ENCODE measurements around the gene ADARB1.

ADARB1 gene

DNA sequence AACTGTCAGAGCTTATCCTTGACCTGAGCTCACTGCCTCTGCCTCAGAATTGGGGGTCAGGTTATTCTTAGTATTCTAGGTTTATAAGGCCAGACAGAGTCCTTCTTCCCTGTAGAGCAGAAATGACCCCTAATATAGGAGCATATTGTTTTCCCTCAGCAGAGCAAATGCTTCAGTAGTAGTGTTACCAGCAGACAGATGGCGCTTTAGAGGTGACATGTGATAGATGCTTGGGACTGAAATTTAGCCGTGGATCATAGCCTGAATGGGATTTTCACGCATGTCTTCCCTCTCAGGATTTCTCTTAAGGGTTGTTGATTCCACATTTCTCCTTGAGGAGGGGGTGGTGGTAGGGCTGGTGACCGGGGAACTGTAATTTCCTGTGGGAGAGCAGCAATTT is 24.5 kb downstream of the ADARB1 start:
- no peak for DNase-seq

DNA sequence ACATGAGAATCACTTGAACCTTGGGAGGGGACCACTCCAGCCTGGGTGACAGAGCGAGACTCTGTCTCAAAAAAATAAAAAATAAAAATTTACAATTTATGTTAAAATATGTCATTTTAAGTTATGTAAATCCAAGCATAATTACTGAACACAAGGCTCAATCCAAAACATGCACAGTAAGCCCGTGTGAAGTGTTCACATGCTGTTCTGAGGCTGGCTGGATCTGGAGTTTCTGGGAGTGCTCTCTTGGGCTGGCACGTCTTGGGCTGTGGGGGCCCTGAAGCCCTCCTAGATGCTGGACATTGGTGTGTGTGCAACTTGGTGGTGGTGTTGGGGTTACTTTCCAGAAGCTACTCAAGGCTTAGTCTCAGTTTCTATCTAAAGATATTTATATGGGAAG is 25.2 kb downstream of the ADARB1 start:
- no peak for DNase-seq

DNA sequence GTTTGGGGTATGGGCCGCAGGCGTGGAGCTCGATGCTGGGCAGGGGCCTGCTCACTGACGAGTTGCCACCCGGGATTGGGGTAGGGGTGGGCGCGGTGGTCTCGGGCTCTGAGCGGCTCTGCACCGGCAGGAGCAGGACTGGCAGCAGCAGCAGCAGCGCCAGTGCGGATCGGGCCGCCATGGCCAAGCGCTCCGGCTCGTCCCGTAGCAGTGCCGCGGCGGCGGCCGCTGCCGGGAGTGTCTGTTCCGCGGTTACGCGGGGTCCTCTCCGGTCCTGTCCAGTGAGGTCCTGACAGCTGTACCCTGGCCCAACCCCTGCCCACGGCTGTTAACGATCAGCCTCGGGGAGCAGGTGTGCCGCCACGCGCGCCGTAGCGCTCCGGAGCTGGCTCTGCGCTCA is 26.5 kb downstream of the ADARB1 start:
- DNase-seq, result no peak

DNA sequence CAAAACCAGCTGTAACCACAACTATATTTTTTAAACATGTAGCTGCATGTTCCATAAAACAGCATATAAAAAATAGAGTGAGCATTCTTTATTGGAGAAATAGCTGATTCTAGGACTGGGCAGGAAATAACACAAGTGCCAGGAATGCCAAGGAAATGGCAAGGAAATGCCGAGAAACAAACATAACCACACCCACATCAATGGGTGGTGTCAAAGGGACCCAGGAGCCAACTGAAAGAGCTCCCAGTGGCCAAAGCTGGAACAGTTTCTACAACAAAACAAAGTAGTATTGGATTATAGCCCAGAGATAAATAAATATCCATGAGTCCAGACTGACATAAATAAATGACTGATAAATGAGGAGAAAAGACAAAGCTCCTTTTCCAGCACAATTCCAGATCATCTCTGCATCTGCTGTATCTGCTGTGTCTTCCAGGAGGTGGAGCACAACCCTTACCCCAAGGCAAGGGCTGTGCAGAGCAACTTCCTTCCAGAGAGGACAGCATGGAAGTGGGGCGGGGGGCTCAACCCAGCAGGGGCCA is 28.1 kb downstream of the ADARB1 start:
- peak; percentile 64 for DNase-seq

DNA sequence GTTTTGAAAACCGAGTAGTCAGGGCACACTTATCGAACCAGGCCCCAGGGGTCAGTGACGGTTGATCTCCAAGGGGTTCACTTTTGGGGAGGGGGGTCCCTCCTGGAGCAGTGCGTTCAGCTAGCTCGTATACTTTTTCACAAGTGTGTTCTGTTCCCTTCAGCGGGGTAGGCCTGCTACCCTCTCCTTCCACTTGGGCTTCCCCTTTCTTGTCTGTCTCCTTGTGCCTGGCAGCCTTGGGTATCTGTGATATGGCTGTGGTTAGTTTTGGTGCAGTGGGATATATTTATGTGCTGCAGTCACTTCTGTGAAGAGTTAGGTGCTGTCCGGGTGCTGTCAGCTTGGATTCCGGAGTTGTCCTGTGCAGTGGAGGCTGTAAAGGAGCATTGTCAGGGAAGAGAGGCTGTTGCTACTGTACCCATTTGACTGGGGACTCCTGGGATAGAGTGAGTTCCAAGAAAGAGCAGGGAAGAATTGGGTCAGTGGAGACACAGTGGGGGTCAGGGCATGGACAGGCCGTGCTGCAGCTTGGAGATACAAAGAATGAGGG is 29.7 kb downstream of the ADARB1 start:
- no peak for DNase-seq

DNA sequence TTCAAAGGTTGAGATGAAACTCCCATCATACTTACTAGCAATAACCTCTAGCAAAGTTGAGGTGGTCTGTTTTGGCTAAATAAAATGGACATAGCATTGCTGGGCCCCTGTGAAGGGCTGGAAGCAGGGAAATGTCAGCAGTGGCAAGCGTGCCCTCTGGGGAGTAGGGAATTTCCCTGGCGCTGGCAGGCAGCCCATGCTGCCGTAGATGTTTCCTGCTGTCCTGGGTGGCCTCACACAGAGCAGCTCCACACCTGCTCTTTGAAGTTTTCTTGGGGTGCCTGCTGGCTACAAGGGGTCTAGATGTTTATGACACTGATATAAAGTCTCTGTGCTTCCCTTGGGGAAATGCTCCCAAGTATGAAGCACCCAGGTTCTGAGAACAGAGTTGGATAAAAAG is 30.2 kb downstream of the ADARB1 start:
- DNase-seq, result no peak

DNA sequence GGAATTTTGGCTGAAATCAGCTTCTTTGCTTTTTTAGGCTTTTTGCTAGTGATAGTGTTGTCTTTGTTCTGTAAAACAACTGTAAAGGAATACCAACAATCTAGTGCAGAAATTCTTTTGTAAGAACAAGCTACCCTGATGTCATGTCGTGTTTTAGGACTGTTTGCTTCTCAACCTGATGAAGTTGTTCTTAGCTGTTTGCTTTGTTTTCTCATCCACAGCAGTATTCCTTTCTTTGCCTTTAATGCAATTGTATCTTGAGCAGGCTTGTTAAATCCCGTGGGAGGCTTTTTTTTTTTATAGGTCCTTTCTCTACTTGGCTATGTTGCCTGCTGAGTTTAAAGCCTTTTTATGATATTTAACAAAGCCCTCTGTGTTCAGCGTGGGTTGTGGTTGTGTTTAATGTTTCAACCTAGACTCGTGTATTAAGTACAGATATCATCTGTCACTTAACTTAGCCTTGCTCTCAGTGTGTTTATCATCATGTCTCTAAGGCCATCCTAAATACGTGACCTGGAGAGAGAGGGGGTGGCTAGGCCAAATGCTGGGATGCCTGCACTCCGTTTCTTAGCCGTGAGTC is 31.6 kb downstream of the ADARB1 start:
- no peak for DNase-seq

DNA sequence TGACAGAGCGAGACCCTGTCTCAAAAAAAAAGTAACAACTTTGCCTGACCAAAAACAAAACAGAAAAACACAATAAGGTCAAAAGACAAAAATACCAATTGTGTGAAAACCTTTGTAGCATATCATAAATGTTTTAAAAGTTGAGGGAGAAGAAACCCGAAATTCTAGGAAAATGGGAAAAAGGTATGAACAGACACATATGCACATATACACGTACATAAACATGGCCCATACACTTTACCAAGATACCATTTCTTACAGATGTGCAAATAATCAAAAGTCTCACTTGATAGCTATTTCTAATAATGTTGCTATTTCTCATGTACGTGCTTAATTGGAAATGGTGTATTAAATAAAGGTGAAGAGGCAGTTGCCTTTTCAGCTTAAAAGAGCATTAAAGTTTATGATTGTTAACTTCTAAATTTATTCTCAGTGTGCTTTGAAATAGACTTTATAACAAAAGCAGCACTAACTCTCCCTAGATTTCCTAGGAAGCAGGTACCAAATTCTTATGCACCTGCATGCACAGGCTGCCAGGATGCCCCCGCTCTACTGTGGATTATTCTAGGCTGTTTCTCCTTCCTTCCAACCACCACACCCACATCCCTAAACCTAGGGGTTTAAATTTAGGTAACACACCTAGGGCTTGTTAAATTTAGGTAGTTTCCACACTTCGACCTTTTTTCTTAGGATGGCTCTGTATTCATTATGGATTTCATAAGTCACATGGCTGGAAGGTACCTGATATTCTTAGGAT is 33.8 kb downstream of the ADARB1 start:
- no peak for DNase-seq

DNA sequence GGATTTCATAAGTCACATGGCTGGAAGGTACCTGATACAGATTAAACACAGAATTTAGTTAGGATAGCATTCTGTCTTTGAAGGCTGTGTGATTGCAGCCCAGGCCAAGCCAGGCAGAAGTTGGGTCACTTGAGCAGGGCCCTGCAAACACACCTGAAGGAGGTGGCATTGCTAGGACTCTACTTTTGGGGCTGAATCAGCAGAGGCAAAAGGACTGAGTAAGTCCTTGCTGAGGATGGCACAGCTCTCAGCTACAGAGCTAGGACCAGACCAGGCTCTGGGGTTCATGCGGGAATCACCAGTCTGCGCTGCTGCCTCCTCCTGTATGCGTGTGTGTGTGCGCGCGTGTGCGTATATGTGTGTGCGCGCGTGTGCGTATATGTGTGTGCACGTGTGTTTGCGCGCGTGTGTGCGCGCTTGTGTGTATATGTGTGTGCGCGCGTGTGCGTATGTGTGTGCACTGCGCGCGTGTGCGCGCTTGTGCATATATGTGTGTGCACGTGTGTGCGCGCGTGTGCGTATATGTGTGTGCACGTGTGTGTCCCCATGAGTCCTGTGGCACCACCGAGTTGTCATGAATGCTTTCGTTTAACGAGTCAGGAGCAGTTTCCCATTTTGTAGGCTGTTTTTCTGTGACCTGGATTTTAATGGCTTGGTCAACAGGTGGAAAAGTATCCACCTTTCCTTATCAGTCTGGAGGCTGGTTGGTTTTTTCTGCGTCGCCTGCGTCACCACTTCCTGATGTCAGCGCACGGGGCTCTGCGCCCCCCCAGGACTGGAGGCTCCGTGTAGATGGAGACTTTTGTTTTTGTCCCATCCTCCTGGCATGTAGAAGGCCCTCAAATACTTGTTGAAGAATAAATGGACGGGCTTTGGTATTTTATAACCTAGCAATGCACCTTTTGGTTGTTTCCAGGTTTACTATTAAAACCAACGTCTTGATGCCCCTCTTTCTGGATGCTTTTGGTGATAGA is 34.7 kb downstream of the ADARB1 start:
- DNase-seq, result no peak

DNA sequence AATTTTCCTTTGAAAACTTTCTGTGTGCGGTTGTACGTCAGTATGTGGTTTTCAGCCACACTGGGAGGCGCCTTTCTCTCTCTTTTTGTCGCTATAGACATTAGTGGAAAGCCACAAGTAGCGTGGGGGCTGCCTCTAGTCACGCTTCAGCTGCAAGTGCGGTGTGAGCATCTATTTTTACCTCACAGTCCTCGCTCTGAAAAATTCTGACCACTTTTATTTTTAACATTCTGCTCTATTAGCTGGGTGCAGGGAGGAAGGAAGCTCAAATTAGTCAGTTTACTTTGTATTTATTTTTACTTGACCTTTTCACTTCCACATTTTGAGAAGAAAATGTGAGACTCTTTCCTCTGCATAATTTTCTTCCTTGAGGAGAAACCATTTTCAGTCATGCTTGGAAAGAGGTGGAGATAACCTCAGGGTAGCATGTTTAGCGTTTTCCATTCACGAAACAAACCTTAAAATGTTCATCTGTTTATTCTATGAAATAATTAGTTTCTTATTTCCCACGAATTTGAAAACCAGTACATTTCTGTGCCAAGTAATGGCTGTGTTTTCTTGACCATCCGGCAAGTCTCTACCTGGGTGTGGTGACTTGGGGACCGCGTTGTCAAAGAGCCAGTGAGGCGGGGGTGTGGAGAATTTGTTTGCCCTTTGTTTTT is 35.6 kb downstream of the ADARB1 start:
- DNase-seq, result peak; percentile 62

DNA sequence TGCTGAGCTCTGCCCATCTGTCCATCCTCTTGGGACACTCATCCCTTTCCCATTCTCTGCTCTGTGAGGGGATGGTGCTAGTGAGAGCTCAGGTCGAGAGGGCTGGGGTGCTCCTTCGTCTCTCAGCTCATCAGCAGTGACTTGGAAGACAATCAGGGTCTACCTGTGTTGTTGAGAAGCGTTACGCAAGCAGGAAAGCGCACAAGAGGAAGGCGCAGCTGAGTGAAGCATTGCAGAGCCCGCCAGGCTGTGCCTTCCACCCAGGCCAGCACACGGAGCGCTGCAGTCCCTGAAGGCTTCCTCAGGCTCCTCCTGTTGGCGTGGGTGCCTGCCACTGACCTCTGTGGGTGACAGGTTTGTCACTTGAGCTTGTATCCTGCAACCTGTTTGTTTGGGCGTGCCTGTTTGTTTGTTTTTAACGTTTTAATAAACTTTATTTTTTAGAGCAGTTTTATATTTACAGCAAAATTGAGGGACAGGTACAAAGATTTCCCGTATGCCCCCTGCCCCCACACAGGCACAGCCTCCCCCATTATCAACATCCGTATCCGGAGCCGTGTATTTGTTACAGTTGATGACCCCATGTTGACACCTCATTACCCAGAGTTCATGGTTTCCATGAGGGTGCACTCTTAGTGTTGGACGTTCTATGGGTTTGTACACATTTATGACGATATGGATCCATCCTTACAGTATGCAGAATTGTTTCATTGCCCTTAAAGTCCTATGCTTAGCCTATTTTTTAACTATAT is 36.7 kb downstream of the ADARB1 start:
- DNase-seq, result no peak

DNA sequence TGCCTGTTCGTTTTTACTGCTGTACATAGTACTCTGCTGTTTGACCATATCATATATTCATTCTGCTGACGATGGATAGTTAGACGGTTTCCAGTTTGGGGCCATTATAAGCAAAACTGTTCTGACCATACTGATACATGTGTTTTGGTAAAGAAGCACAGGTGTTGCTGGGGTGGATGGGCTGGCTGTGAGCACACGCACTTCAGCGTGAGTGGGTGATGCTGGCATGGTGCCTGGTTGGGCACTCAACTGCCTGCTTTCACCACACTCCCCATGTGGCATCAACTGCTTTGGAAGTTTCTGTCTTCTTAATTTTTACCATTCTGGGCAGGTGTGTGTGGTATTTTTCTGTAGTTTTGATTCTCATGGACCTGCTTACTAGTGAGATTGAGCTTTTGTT is 37.3 kb downstream of the ADARB1 start:
- DNase-seq, result no peak

DNA sequence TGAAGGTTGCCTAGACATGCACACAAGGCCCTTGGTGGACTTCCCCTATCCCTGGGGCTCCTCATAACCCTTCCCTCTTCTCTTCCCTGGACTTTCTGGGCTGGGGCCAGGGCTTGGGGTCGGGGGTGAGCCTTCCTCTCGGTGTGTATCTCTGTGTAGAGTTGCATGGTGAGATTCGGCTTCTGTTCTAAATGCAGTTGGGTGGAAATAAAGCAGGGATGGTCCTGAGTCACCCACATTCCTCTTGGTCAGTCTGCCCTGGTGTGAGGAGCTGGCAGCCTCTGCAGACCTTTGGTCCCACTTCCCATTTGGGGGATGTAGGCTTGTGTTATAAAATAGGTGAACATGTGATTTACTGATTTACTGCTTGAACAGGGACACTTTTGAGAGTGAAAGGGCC is 38.0 kb downstream of the ADARB1 start:
- no peak for DNase-seq

DNA sequence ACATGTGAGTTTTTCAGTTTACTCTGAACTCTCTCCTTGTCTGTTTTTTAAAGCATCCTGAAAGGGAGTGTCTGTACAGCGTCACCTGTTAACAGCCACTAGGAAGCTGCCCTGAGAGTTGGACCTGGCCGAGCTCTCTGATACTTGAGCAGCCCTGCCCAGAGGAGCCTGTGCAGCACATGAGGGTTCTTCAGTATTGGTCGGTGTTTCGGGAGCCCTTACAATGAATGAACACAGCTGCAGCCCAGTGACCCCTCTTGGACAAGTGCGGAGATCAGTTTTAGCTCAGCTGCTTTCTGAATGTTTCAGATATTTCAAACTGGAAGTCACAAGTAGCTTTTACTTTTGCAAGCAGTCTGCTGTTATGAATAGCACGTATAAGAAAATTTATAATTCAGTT is 39.2 kb downstream of the ADARB1 start:
- DNase-seq, result no peak

DNA sequence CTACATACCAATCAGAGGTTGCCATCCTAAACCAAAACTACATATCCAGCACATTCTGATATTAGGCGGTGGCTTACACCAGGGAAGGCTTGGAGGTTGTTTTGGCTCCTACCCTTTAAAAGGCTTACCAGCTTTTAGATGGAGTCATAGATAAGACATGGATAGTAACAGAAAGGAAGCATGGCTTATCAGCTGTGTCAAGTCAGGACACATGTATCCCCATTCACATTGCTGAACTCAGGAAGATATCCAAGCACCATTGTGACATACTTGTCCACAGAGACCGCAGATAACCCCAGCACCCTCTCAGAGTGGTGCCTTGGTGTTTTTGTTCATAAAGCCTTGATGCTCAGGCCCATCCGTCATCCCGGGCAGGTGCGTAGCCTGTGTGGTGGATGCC is 39.7 kb downstream of the ADARB1 start:
- DNase-seq, result no peak

DNA sequence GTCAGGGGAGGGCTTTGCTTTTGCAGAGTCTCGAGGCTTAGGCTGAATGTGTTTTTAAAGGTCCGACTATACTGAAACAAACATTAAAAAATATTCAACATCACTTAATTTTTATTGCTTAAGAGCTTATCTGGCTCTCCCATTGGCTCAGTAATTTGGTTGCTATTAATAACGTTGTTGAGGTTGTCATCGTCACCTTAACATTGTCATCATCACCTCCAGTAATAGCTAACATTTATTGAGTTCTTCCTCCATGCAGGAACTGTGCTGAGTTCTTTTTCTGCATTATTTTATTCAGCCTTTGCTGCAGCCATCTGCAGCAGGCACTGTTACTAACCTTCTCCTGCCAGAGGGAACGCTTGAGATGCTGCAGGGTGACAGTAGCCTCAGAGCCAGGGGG is 40.1 kb downstream of the ADARB1 start:
- no peak for DNase-seq

DNA sequence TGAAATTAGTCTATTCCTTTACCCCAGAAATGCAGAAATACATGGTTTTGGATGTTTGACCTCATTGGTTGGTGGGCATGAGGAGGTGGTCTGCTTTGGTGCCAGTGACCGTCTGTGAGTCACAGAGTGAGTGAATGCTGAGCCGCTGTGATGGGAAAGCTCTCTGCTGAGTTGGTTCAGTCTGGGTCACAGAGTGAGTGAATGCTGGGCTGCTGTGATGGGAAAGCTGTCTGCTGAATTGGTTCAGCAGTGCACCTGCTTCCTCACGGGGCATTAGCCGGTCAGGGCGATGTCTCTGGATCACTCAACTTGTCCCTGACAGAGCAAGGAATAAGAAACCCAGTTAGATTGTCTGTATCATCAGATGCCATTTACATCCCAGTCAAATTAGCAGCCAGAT is 40.8 kb downstream of the ADARB1 start:
- DNase-seq, result no peak

DNA sequence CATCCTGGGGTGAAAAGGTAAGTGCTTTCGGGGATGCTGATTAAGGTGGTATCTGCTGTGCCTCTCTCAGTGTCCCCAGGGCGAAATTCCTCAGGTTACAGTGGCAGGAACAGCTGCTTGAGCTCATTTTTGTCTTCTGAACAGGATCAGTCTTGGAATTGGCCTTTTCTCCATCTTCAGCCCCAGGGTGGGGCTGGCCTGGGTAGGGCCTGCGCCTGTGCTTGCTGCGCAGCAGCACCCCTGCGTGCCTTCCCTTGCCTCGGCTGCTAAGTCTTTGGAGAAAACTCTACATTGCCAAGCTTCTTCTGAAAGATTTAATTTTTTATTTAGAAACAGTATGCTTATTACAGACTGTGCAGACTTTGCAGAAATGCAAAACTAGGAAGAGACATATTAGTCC is 41.7 kb downstream of the ADARB1 start:
- DNase-seq, result no peak

DNA sequence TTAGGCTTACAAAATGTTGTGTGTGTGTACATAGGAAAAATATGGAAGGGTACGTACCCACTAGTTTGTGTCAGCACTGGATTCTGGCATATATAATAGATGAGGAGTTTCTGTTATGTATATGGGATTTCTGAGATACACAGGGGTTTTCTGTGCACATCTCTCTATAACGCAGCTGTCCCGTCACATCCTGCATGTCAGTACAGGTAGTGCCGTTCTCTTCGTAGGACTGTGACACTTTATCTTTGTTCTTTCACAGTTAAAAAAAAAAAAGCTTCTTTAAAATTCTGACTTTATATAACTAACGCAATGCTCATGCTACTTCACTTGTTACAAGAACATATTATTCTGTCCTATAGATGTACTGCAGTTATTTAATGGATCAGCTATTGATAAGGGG is 42.9 kb downstream of the ADARB1 start:
- DNase-seq, result no peak

DNA sequence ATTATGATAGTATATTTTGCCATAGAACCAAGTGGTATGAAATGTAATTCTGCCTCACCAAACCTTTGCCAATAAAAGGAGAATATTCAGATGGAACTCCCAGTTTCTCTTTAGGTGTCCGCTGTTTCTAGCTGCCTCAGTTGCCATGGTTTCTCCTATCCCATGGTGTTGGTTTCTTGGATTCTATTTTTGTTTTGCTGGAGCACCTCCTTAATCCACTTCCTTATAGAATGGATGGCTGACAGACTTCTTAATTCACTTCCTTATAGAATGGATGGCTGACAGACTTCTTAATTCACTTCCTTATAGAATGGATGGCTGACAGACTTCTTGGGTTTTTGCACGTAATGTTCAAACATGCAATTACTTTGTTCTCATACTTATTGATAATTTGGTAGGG is 43.7 kb downstream of the ADARB1 start:
- no peak for DNase-seq

DNA sequence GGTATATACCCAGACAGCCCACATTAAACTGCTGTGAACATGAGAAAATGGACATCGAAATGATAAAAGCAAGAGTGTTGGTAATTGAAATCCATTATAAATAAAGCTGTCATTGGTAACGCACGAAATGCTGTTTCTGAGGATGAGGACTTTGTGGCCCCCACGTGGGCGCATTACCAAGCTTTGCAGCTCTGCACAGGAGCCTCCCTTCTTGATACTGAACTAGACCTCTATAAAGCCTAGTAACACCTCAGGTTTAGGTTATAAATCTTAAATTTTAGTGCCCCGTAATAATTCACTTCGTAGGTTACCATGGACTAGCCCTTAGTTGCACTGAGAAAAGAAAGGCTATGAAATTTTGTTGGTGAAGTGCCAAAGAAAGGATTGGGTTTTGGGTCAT is 45.4 kb downstream of the ADARB1 start:
- DNase-seq, result no peak

DNA sequence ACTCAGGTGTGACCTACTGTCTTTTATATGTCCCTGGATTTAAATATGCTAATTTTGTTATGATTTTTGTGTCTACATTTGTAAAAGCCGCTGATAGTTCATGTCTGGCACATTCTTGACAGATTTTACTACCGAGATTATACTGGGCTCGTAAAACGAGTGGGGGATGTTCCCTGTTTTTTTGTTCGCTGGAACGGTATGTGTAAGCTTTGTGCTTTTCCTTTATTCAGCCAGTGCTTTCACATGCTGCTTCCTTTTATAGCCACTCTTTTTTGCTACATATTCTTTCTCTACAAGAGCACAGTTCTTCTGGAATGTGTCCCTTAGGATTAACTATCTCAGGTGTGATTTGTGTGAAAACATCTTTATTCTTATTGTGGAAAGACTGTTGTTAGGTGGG is 46.6 kb downstream of the ADARB1 start:
- DNase-seq, result no peak
